Bronchial epithelial cell (primary cell): ENCODE measurements around the gene VWA2. TPM values are rescaled to one million over a fixed set of nuclear protein-coding genes. Genes with fewer than 3 reads are reported as not detected.
A peak's percentile ranks its signal among the peaks of the same experiment; 100 is the strongest.

Source experiments
- DNase-seq: peaks from one replicate; pipeline ENCODE4 v3.0.0-alpha.2; 2010; ENCODE audit warnings: low read depth
- FAIRE-seq: peaks from 2 replicates; lab custom pipeline; 2011; peaks lifted over from hg19 to GRCh38; lab: Jason Lieb, UNC
- H3K27me3 ChIP-seq: 2 replicates; pipeline ENCODE4 v1.5.1; 2011; ENCODE audit warnings: low read length; ENCODE audit not compliant: control insufficient read depth, insufficient read depth
- H3K36me3 ChIP-seq: 2 replicates; pipeline ENCODE4 v1.5.1; 2011; ENCODE audit warnings: low read length; ENCODE audit not compliant: control insufficient read depth, insufficient read depth
- H3K4me3 ChIP-seq: 2 replicates; pipeline ENCODE4 v1.5.1; 2011; ENCODE audit warnings: mild to moderate bottlenecking, low read depth, low read length, control low read depth
- total RNA-seq: library from RNA; depleted of rRNA; stranded (reverse); fragments of >200 nt; gene quantifications from 2 replicates; pipeline ENCODE4 v1.2.1, GENCODE V29; 2014
- TF ChIP-seq, protein P1 (sequence below): IDR thresholded peaks from 2 replicates; pipeline ENCODE4 v1.5.1; 2011; ENCODE audit warnings: mild to moderate bottlenecking, moderate library complexity, low read length, control low read depth, inconsistent platforms; ENCODE audit not compliant: insufficient read depth, severe bottlenecking

The VWA2 gene
- total RNA-seq, 1 donor from 2014 or later: 3.9 TPM

DNA sequence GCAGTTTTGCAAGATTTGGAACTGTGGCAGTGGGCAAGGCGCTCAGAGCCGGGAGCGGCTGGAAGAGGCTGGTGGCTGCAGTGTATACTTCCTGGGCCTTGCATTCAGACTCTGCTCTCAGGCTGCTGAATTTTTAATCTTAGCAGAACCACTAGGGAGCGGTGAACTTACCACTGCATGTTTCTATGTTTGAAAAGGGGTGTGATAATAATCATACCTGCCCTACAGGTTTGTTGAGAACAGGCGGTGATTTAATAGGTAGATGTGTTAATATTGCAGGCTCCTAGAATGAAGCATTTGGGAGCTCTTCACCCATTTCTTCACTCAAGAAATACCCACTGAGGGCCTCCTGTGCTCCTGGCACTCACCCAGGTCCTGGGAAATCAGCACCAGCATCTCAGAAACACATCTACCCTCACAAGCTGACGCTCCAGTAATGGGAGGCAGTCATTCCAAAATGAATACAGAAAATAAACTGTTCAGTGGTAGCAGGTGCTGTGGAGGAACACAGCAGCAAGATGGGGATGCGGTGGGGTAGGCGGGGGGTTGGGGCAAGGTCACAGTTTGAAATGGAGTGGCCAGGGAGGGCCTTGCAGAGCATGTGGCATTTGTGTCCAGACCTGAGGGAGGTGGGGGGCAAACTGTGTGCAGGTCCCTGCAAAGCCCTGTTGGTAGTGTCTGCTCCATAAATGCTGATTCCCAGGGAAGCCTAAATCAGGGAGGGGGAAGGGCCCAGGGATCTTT lies 41.0 kb downstream of the VWA2 start:
- TF ChIP-seq, protein P1, sequence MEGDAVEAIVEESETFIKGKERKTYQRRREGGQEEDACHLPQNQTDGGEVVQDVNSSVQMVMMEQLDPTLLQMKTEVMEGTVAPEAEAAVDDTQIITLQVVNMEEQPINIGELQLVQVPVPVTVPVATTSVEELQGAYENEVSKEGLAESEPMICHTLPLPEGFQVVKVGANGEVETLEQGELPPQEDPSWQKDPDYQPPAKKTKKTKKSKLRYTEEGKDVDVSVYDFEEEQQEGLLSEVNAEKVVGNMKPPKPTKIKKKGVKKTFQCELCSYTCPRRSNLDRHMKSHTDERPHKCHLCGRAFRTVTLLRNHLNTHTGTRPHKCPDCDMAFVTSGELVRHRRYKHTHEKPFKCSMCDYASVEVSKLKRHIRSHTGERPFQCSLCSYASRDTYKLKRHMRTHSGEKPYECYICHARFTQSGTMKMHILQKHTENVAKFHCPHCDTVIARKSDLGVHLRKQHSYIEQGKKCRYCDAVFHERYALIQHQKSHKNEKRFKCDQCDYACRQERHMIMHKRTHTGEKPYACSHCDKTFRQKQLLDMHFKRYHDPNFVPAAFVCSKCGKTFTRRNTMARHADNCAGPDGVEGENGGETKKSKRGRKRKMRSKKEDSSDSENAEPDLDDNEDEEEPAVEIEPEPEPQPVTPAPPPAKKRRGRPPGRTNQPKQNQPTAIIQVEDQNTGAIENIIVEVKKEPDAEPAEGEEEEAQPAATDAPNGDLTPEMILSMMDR: peak; percentile 28
- Histone ChIP-seq H3K36me3 (no peaks in the 10 kb centered on the region), H3K27me3 (no peaks in the 10 kb centered on the region), H3K4me3 (no peak overlapping the region)
- FAIRE-seq: no peak
- DNase-seq: peak; percentile 78

DNA sequence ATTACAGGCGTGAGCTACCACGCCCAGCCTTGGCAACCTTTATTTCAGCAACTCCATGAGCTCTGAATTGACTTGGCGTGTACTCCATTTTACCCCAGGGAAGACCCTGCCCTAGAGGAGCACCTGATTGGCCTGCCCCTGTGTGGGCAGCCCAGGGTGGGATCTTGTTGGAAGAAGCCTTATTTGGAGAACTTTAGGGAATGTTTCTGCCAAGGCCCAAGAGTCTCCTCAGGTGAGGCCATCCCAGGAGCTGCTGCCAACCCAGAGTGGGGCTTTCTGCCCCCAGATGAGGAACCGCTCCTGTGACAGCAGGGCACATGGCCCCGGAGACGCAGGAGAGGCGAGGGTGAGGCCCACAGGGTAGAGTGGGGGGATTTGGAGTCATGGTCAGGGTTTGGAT lies 42.0 kb downstream of the VWA2 start:
- TF ChIP-seq, protein P1: no peak
- DNase-seq (no peak), FAIRE-seq (no peak)
- no peaks in the 10 kb centered on the region for H3K27me3 ChIP-seq
- H3K36me3 ChIP-seq: no peaks in the 10 kb centered on the region
- H3K4me3 ChIP-seq: no peak overlapping the region

DNA sequence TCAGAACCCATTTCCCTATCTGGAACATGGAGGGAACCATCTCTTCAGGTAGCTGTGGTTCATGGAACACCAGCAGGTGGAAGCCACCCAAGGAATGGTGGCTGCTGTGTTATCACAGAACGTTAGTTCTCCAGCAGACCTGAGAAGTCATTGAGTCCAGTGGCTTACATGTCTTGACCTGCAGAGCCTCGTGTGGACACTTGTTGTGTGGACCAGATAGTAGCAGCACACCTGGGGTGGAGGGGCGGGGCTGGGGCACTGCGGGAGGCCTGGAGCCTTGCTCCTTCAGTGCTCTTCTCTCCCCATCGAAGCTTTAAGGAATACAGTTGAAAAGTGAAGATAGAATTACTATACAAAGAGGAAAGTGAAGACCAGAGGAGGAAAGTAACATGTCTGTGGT lies 42.4 kb downstream of the VWA2 start:
- DNase-seq: peak; percentile 29

DNA sequence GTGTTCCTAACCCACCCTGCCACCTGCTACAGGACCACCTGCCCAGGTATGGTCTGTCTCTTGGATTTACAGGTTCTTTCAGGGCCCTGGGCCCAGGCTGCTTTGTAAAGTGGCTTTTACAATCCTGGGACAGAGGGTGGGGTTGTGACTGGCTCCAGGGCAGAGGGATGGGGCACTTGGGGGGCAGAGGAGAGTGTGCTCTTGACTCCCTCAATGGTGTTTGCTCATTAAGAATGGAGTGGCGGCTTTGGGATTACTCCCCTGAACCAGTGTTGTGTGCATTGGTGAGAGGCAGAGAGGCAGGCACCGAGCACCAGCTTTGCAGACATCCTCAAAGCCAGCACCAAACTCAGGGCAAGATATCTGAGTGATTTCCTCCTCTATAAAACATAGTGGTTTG lies 43.5 kb downstream of the VWA2 start:
- H3K36me3 ChIP-seq: no peaks in the 10 kb centered on the region
- H3K27me3 ChIP-seq: no peaks in the 10 kb centered on the region
- no peak for DNase-seq
- FAIRE-seq: no peak
- no peak overlapping the region for H3K4me3 ChIP-seq
- TF ChIP-seq, protein P1: no peak

More for the DNA sequence above, 42.4 kb downstream of the VWA2 start:
- no peak for FAIRE-seq
- Histone ChIP-seq H3K36me3 (no peaks in the 10 kb centered on the region), H3K4me3 (no peak overlapping the region), H3K27me3 (no peaks in the 10 kb centered on the region)
- TF ChIP-seq, protein P1: no peak

DNA sequence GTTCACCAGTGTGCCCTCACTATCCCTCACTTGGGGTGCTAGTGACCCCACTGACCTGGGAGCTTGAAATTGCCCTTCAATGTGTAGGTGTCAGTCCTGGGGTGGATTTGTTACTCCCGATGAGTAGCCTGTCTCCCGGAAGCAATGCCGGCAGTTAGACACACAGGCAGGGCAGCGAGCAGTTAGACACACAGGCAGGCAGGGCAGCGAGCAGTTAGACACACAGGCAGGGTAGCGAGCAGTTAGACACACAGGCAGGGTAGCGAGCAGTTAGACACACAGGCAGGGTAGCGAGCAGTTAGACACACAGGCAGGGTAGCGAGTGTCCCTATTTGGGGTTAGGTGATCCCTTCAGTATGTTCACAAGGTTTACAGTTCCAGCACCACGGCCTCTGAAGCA lies 44.0 kb downstream of the VWA2 start:
- no peak for DNase-seq
- FAIRE-seq: peak; percentile 7
- no peaks in the 10 kb centered on the region for H3K36me3 ChIP-seq

More for the DNA sequence above, 44.0 kb downstream of the VWA2 start:
- TF ChIP-seq, protein P1: no peak
- Histone ChIP-seq H3K27me3 (no peaks in the 10 kb centered on the region), H3K4me3 (no peak overlapping the region)
